ENCODE data around the gene RHBDL1.

- TF ChIP-seq CTCF (conservative IDR thresholded peaks at IDR 0.05; ENCODE audit: low read depth, low read length) (no peak), EZH2 (IDR thresholded peaks at IDR 0.05; ENCODE audit: borderline replicate concordance, low read depth, low read length, poor library complexity, severe bottlenecking) (peak; percentile 6)
Measured at GRCh38 chr16:702341-702740, 26.9 kb downstream of the RHBDL1 start.
